HG03571 (cell line): ENCODE results near the gene DNMT3L.
"Not testable (repeated sequence)": the region's sequence is repeated elsewhere in the genome, so short reads cannot be mapped to it uniquely, and the experiment has no call there.

Experiments used
- ATAC-seq: cut with Tn5 transposase; IDR thresholded peaks from one replicate; pipeline ENCODE4 v1.9.1; 2021; ENCODE audit not compliant: unreplicated experiment

The DNMT3L gene

GRCh38 chr21:44261675-44262295 is at the start of gene DNMT3L:
Gene DNMT3L (minus strand): TSS chr21:44261897. CDS start chr21:44261259, 638 bp downstream.
- ATAC-seq = no peak

GRCh38 chr21:44310628-44311507 is 49.2 kb upstream of the DNMT3L start:
- ATAC-seq = no peak

- ATAC-seq = no peak
These were observed 45.4 kb upstream of the DNMT3L start for GRCh38 chr21:44306936-44307704.

- no peak for ATAC-seq
These were observed 44.0 kb upstream of the DNMT3L start for GRCh38 chr21:44305691-44306090.

GRCh38 chr21:44304877-44305293 is 43.2 kb upstream of the DNMT3L start:
- ATAC-seq = no peak

GRCh38 chr21:44304011-44304616 is 42.4 kb upstream of the DNMT3L start:
- ATAC-seq = no peak

GRCh38 chr21:44303490-44303981 is 41.8 kb upstream of the DNMT3L start:
- ATAC-seq = no peak

- not testable (repeated sequence) for ATAC-seq
These were observed 41.1 kb upstream of the DNMT3L start for GRCh38 chr21:44302573-44303401.

- no peak for ATAC-seq
These were observed 40.3 kb upstream of the DNMT3L start for GRCh38 chr21:44301961-44302406.

- no peak for ATAC-seq
These were observed 39.4 kb upstream of the DNMT3L start for GRCh38 chr21:44301141-44301540.

GRCh38 chr21:44300262-44300959 is 38.7 kb upstream of the DNMT3L start:
- ATAC-seq = peak; percentile 32

- ATAC-seq = peak; percentile 43
These were observed 38.0 kb upstream of the DNMT3L start, which contains the start of gene PFKL for GRCh38 chr21:44299458-44300261. Gene PFKL (plus strand): TSS chr21:44300053. CDS start chr21:44300106, 53 bp downstream.

- ATAC-seq = no peak
These were observed 37.4 kb upstream of the DNMT3L start for GRCh38 chr21:44299085-44299457.

- no peak for ATAC-seq
These were observed 36.6 kb upstream of the DNMT3L start for GRCh38 chr21:44298301-44298700.

- ATAC-seq = no peak
These were observed 36.0 kb upstream of the DNMT3L start for GRCh38 chr21:44297525-44298290.

GRCh38 chr21:44296916-44297315 is 35.2 kb upstream of the DNMT3L start:
- ATAC-seq = no peak

GRCh38 chr21:44296103-44296519 is 34.4 kb upstream of the DNMT3L start:
- ATAC-seq = no peak

GRCh38 chr21:44295646-44296045 is 33.9 kb upstream of the DNMT3L start:
- ATAC-seq = no peak
